ENCODE measurements around the gene ADH5.

Gene ADH5

DNA sequence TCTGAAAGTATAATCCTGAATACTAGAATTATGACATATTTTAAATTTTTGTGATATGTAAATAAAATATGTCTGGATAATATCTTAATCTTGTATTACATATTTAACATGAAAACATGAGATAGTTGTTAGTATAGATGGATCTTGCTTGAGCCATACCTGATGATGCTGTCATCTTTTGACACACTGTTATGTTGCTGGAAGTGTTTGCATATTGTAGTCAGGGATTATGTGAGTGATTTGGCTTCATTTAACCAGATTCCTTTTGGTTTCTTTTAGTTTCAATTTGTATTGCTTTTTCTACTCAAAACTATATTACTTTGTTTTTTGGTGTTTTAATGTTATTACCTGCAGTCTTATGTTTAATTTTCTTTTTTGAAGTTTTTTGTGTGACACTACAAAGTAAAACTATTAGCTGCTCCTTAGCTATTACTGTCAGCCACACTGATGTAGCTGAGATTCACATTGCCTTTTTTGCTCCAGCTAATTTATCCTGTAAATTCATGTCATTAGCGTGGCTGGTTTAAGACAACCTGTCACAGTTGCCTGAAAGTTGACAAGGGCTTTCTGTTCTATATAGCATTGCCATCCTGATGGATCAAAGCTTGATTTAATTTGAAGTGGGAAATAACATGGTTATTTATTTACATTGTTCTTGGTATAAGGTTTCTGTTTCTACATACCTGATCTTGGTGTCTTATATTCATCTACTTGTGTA lies 59.4 kb downstream of the ADH5 start:
- no peak for TF ChIP-seq SPI1 (IDR thresholded peaks at IDR 0.05; ENCODE audit: borderline replicate concordance, low read depth)
- no peak for TF ChIP-seq GABPA (IDR thresholded peaks at IDR 0.05; ENCODE audit: low read depth)
- TF ChIP-seq, protein P1, sequence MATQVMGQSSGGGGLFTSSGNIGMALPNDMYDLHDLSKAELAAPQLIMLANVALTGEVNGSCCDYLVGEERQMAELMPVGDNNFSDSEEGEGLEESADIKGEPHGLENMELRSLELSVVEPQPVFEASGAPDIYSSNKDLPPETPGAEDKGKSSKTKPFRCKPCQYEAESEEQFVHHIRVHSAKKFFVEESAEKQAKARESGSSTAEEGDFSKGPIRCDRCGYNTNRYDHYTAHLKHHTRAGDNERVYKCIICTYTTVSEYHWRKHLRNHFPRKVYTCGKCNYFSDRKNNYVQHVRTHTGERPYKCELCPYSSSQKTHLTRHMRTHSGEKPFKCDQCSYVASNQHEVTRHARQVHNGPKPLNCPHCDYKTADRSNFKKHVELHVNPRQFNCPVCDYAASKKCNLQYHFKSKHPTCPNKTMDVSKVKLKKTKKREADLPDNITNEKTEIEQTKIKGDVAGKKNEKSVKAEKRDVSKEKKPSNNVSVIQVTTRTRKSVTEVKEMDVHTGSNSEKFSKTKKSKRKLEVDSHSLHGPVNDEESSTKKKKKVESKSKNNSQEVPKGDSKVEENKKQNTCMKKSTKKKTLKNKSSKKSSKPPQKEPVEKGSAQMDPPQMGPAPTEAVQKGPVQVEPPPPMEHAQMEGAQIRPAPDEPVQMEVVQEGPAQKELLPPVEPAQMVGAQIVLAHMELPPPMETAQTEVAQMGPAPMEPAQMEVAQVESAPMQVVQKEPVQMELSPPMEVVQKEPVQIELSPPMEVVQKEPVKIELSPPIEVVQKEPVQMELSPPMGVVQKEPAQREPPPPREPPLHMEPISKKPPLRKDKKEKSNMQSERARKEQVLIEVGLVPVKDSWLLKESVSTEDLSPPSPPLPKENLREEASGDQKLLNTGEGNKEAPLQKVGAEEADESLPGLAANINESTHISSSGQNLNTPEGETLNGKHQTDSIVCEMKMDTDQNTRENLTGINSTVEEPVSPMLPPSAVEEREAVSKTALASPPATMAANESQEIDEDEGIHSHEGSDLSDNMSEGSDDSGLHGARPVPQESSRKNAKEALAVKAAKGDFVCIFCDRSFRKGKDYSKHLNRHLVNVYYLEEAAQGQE (IDR thresholded peaks at IDR 0.05; ENCODE audit: insufficient replicate concordance, low read depth) = no peak
- TF ChIP-seq, protein P2, sequence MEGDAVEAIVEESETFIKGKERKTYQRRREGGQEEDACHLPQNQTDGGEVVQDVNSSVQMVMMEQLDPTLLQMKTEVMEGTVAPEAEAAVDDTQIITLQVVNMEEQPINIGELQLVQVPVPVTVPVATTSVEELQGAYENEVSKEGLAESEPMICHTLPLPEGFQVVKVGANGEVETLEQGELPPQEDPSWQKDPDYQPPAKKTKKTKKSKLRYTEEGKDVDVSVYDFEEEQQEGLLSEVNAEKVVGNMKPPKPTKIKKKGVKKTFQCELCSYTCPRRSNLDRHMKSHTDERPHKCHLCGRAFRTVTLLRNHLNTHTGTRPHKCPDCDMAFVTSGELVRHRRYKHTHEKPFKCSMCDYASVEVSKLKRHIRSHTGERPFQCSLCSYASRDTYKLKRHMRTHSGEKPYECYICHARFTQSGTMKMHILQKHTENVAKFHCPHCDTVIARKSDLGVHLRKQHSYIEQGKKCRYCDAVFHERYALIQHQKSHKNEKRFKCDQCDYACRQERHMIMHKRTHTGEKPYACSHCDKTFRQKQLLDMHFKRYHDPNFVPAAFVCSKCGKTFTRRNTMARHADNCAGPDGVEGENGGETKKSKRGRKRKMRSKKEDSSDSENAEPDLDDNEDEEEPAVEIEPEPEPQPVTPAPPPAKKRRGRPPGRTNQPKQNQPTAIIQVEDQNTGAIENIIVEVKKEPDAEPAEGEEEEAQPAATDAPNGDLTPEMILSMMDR (IDR thresholded peaks at IDR 0.05; ENCODE audit: insufficient read depth, low read length) = no peak
- H3K27ac ChIP-seq (replicated peaks) = no peak overlapping the region
- H3K4me3 ChIP-seq (replicated peaks; ENCODE audit: insufficient read depth, low read length) = no peak overlapping the region
- H3K27me3 ChIP-seq (ENCODE audit: insufficient read depth, poor library complexity, severe bottlenecking) = no peaks in the 10 kb centered on the region
- DNase-seq (ENCODE audit: low read depth in 1 of 2, low spot score in 1 of 2) = no peak

DNA sequence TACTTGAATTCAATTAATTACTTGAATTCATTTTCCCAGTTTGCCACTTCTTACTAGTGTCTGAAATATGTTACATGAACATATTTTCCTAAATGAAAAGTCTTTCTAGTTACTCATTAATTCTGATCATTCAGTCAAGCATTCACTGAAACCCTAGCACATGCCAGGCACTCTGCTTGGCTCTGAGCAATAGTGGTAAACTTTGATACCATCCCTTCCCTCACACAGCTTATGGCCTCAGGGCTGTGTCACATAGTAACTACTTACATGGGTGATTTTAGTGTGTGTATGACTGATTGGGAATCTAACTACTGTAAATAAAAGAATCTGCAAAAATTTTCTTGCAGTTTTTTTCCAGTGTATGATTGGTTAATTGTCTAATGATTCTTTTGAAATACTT lies 60.4 kb downstream of the ADH5 start:
- Histone ChIP-seq H3K27ac (replicated peaks) (no peak overlapping the region), H3K27me3 (ENCODE audit: insufficient read depth, poor library complexity, severe bottlenecking) (no peaks in the 10 kb centered on the region), H3K4me3 (replicated peaks; ENCODE audit: insufficient read depth, low read length) (no peak overlapping the region)
- DNase-seq (ENCODE audit: low read depth in 1 of 2, low spot score in 1 of 2) = no peak
- TF ChIP-seq, protein P2 (IDR thresholded peaks at IDR 0.05; ENCODE audit: insufficient read depth, low read length) = no peak
- TF ChIP-seq SPI1 (IDR thresholded peaks at IDR 0.05; ENCODE audit: borderline replicate concordance, low read depth) (no peak), POLR2AphosphoS5 (IDR thresholded peaks at IDR 0.05; ENCODE audit: low read depth) (no peak), GABPA (IDR thresholded peaks at IDR 0.05; ENCODE audit: low read depth) (no peak)
- TF ChIP-seq, protein P1 (IDR thresholded peaks at IDR 0.05; ENCODE audit: insufficient replicate concordance, low read depth) = no peak

DNA sequence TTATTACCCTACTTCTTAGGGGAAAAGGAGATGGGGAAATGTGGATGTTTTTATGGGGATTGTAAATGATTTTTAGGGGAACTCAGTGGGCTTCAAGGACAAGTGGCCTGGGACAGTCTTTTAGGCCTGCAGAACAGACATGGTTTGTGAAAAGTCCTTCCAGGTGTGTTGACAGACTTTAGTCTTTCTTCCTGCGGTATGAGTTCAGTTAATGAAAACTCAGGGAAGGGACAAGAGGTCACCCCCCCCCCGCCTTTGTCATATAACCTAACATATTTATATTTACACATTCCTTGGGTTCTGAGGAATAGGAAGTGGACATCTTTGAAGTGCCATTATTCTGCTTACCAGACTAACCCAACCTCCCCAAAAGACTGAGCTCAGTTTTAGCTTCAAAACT lies 61.3 kb downstream of the ADH5 start:
- H3K27ac ChIP-seq (replicated peaks) = no peak overlapping the region
- no peak for TF ChIP-seq GABPA (IDR thresholded peaks at IDR 0.05; ENCODE audit: low read depth)
- H3K4me3 ChIP-seq (replicated peaks; ENCODE audit: insufficient read depth, low read length) = no peak overlapping the region
- no peak for DNase-seq (ENCODE audit: low read depth in 1 of 2, low spot score in 1 of 2)
- H3K27me3 ChIP-seq (ENCODE audit: insufficient read depth, poor library complexity, severe bottlenecking) = no peaks in the 10 kb centered on the region

DNA sequence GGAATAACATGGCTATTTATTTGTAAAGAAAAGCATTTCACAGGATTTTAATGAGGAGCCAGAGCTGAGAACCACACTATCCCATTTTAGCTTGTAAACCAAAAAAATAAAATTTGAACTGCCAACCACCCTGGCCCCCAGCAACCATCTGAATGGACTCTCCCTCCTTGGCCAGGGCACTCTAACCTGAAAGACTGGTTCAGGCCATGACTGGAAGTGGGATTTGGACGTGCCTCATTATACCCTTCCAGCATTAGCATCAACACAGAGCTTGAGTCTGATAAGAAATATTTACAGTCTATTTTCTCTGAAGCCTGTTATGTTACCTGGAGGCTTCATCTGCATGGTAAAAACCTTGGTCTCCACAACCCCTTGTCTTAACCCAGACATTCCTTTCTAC lies 63.1 kb downstream of the ADH5 start:
- TF ChIP-seq, protein P2 (IDR thresholded peaks at IDR 0.05; ENCODE audit: insufficient read depth, low read length) = no peak
- TF ChIP-seq SPI1 (IDR thresholded peaks at IDR 0.05; ENCODE audit: borderline replicate concordance, low read depth) = no peak
- TF ChIP-seq GABPA (IDR thresholded peaks at IDR 0.05; ENCODE audit: low read depth) = no peak
- TF ChIP-seq, protein P1 (IDR thresholded peaks at IDR 0.05; ENCODE audit: insufficient replicate concordance, low read depth) = no peak
- TF ChIP-seq POLR2AphosphoS5 (IDR thresholded peaks at IDR 0.05; ENCODE audit: low read depth) = no peak
- DNase-seq (ENCODE audit: low read depth in 1 of 2, low spot score in 1 of 2) = no peak
- H3K27me3 ChIP-seq (ENCODE audit: insufficient read depth, poor library complexity, severe bottlenecking) = no peaks in the 10 kb centered on the region

More for the DNA sequence above, 63.1 kb downstream of the ADH5 start:
- Histone ChIP-seq H3K27ac (replicated peaks) (no peak overlapping the region), H3K4me3 (replicated peaks; ENCODE audit: insufficient read depth, low read length) (no peak overlapping the region)
